ENCODE results near the gene DSCAML1.

The DSCAML1 gene

DNA sequence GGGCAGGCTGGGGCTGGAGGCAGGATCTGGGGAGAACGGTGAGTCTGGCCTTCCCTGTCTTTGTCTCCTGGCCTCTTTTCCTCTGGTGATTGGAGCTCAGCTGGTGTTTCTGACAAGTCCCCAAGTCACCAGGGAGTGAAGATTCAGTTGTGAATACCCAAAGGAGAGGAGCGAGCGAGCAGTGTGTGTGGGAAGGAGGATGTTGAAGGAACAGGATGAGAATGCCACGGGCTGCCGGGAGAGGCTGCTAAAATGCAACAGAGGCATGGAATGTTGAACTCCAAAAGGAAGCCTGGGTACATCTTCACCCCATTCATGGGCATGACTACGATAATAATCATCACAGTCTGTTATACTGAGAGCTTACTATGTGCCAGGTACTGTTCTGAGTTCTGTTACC, 306.1 kb downstream of the DSCAML1 start:
- TF ChIP-seq, protein P1, sequence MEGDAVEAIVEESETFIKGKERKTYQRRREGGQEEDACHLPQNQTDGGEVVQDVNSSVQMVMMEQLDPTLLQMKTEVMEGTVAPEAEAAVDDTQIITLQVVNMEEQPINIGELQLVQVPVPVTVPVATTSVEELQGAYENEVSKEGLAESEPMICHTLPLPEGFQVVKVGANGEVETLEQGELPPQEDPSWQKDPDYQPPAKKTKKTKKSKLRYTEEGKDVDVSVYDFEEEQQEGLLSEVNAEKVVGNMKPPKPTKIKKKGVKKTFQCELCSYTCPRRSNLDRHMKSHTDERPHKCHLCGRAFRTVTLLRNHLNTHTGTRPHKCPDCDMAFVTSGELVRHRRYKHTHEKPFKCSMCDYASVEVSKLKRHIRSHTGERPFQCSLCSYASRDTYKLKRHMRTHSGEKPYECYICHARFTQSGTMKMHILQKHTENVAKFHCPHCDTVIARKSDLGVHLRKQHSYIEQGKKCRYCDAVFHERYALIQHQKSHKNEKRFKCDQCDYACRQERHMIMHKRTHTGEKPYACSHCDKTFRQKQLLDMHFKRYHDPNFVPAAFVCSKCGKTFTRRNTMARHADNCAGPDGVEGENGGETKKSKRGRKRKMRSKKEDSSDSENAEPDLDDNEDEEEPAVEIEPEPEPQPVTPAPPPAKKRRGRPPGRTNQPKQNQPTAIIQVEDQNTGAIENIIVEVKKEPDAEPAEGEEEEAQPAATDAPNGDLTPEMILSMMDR (IDR thresholded peaks at IDR 0.05; ENCODE audit: low read depth, low read length) = no peak

DNA sequence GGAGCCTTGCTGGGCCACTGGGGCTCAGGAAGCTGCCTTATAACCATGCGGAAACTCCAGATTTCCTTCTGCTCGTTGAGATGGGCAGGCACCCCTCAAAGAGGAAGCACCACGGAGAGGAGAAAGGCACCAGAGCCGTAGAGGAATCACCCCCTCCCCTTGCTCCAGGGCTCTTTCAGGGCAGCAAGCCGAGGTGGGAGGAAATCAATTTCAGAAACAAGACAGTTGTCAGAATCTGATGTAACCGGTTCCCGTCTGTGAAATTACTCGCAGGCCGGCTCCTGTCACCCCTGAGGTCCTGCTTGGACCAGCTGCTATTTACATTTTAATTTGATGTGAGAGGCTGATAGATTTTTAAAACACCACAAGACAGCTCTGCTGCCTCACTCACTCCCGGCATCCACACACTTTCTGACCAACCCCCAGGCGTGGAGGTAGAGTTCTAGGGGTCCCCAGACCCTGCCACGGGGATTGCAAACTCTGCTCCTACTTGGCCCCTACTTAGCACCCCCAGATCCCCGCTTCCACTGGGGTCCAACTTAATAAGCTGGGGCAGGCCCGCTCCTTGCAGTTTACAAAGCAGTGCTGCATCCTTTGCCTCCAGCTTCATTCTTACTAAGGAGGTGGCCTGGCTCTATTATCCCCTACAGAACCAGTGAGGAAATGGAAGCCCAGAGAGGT, 306.9 kb downstream of the DSCAML1 start:
- TF ChIP-seq, protein P1 (IDR thresholded peaks at IDR 0.05; ENCODE audit: low read depth, low read length) = no peak
- no peak for DNase-seq (ENCODE audit: extremely low read depth, low read depth)

More for the DNA sequence above, 306.1 kb downstream of the DSCAML1 start:
- no peak for DNase-seq (ENCODE audit: extremely low read depth, low read depth)

DNA sequence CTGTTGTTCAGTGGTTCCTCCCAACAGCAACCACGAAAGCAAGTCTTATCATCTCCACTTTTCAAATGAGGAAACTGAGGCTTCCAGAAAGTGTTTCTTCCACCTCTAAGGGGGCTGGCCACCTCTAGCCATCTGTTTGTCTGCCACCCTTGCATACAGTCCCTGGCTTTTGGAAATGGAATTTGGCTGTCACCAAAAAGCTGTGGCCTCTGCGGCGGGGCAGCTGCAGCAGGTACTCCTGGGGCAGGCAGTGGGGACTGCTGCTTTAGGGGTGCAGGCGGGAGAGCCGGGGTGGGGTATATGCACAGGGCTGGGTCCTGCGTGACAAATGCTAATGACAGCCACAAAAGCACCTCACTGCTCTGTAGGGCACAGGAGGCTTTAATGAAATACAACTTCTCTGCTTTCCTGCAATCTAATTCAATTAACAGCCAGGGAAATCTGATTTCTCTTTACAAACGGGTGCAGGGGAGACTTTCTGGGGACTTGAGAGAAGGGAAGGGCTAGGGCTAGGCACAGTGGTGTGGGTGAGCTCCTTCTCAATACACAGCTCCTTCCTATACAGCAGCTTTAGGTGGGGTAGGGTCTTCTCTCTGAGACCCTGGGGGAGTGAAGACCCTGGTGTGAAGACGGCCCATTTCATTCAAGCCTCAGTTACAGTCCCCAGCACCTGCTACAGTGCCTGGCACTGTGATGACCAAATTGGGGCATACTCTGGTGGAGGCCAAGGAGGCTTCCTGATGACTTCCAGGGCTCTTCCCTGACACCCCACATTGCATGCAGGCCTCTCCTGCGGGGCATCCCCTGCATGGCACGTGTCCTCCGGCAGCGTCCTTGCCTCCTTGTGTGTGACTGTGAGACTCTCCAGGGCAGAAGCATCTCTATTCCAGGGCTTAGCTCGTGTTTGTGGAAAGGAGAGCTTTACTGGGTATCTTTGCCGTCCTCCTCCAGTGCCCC, 307.7 kb downstream of the DSCAML1 start:
- DNase-seq (ENCODE audit: extremely low read depth, low read depth) = no peak
- TF ChIP-seq, protein P1 (IDR thresholded peaks at IDR 0.05; ENCODE audit: low read depth, low read length) = no peak

DNA sequence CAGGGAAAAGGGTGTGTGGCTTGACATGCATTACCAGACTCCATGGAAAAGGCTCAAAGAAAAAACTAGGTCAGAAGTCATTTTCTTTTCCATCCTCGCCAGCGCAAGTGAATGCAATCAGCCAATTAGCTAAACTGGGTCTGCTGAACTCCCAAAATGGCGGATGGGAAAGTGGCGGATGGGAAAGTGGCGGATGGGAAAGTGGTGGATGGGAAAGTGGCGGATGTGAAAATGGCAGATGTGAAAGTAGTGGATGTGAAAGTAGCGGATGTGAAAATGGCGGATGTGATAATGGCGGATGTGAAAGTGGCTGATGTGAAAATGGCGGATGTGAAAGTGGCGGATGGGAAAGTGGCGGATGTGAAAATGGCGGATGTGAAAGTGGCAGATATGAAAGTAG, 311.0 kb downstream of the DSCAML1 start:
- no peak for DNase-seq (ENCODE audit: extremely low read depth, low read depth)
- TF ChIP-seq, protein P1 (IDR thresholded peaks at IDR 0.05; ENCODE audit: low read depth, low read length) = no peak

DNA sequence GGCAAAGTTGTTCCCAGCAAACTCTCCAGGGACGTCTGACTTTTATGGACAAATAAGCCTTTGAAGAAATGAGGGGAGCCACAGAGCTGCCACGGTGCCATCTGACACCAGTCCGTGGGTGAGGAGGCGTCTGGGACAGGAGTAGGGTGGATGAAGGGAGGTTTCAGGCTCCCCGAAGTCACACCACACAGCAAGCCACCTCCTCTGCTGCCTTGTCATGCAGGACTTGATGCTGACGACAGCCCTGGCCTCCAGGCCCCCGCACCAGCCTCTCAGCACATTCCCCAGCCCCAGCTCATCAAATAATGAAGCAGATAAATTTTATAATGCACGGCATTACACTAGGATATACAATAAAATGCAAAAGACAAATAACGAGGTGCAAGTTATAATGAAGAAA, 312.9 kb downstream of the DSCAML1 start:
- TF ChIP-seq, protein P1 (IDR thresholded peaks at IDR 0.05; ENCODE audit: low read depth, low read length) = no peak
- no peak for DNase-seq (ENCODE audit: extremely low read depth, low read depth)

DNA sequence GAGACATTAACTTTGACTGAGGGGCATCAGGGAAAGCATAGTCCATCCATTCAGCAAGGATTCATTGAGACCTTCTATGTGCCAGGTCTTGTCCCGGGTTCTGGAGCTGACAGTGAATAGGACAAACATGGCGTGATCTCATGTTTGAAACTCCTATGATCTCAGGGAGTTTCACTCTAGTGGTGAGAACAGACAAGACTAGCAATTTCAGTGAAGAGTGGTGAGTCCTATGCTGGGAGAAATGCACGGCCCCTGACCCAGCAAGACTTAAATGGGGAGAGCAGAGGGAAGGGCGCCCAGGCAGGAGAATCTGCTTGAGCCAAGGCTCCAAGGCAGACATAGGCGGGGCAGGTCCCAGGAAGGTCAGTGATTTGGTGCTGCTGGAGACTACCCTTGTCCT, 313.6 kb downstream of the DSCAML1 start:
- DNase-seq (ENCODE audit: extremely low read depth, low read depth) = no peak
- TF ChIP-seq, protein P1 (IDR thresholded peaks at IDR 0.05; ENCODE audit: low read depth, low read length) = no peak

DNA sequence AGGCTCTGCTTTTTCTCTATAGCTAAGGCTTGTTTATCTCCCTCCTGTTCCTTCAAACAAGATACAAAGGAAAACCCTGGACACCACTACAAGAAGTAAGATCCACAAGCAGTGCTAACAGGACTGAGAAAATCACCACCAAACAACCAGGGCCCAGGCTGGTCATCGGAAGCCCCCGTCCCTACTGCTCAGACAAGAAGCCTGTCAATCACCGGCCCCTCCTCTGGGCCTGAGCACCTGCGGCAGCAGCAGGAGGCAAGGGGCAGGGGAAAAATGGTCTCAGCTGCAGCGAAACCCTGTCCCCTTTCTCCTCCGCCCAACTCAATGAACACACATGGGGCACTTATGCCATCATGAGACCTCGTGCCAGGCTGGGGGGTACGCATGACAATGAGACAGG, 314.1 kb downstream of the DSCAML1 start:
- TF ChIP-seq, protein P1 (IDR thresholded peaks at IDR 0.05; ENCODE audit: low read depth, low read length) = no peak
- DNase-seq (ENCODE audit: extremely low read depth, low read depth) = no peak
